B cell (primary cell): ENCODE results near the gene KCNJ6. TPM values are rescaled to one million over a fixed set of nuclear protein-coding genes. Genes with fewer than 3 reads are reported as not detected.
A peak's percentile ranks its signal among the peaks of the same experiment; 100 is the strongest.

Experiments
- ATAC-seq: fragments of 200-7000 bp; cut with Tn5 transposase; one replicate; pipeline ENCODE4 v1.10.0; 2021; ENCODE audit warnings: low read depth, mild to moderate bottlenecking, moderate number of reproducible peaks, moderate library complexity
- CTCF ChIA-PET: fragments of 350-600 bp; sonication (Branson Sonifier 250); formaldehyde crosslinking; loops from one replicate; lab custom pipeline; 2021; ENCODE audit warnings: antibody characterized with exemption, inconsistent platforms; lab: Charles Lee
- POLR2A ChIA-PET: fragments of 350-600 bp; sonication (Branson Sonifier 250); formaldehyde crosslinking; loops from one replicate; lab custom pipeline; 2021; ENCODE audit warnings: antibody characterized with exemption; lab: Charles Lee
- DNase-seq: peaks from one replicate; pipeline ENCODE4 v3.0.0; 2013
- H2AFZ ChIP-seq: 2 replicates; pipeline ENCODE4 v1.6.1; 2012; ENCODE audit warnings: mild to moderate bottlenecking, low read depth, low read length; ENCODE audit not compliant: insufficient read depth, poor library complexity, severe bottlenecking
- H3K27ac ChIP-seq, 2 donors: 1 replicate in 1 of 2; 2 replicates in 1 of 2; pipeline ENCODE4 v1.5.1; 2012 to 2013; ENCODE audit warnings: low read length in 2 of 2, mild to moderate bottlenecking in 2 of 2, moderate library complexity in 1 of 2
- H3K27me3 ChIP-seq, 4 experiments: fragments of 200-600 bp in 1 of 4; sonication (generic) in 1 of 4; replicated peaks in 1 of 4; 1 replicate in 2 of 4; 2 replicates in 2 of 4; pipeline versions ENCODE4 v1.6.1 to v1.7.0; 2013 to 2016; ENCODE audit warnings: low read length in 3 of 4, mild to moderate bottlenecking in 2 of 4, mixed read lengths in 1 of 4, moderate library complexity in 1 of 4; ENCODE audit not compliant: insufficient read depth in 4 of 4, control insufficient read depth in 3 of 4; ENCODE audit errors: control extremely low read depth in 1 of 4
- H3K36me3 ChIP-seq, 2 experiments: replicated peaks in 1 of 2; 1 replicate in 1 of 2; 2 replicates in 1 of 2; pipeline versions ENCODE4 v1.6.1 to v1.7.1; 2013; ENCODE audit warnings: low read length in 1 of 2; ENCODE audit not compliant: insufficient read depth in 2 of 2, control insufficient read depth in 1 of 2; ENCODE audit errors: control extremely low read depth in 1 of 2, extremely low read depth in 1 of 2
- H3K4me1 ChIP-seq, 2 donors: fragments of 200-600 bp in 1 of 2; sonication (generic) in 1 of 2; 1 replicate in 1 of 2; 2 replicates in 1 of 2; pipeline versions ENCODE4 v1.5.1 to v1.6.1; 2013 to 2017; ENCODE audit warnings: low read length in 2 of 2; ENCODE audit not compliant: control insufficient read depth in 2 of 2, insufficient read depth in 2 of 2
- H3K4me2 ChIP-seq: replicated peaks from 2 replicates; pipeline ENCODE3; 2012; ENCODE audit warnings: mild to moderate bottlenecking, low read depth, low read length; ENCODE audit not compliant: poor library complexity, severe bottlenecking
- H3K4me3 ChIP-seq, 5 experiments: fragments of 200-600 bp in 1 of 5; sonication (generic) in 1 of 5; 1 replicate in 3 of 5; 2 replicates in 2 of 5; pipeline versions ENCODE4 v1.5.1 to v1.7.0; 2011 to 2016; ENCODE audit warnings: low read length in 4 of 5, mild to moderate bottlenecking in 4 of 5, low read depth in 2 of 5, control low read depth in 1 of 5, moderate library complexity in 1 of 5; ENCODE audit not compliant: insufficient read depth in 1 of 5; ENCODE audit errors: control extremely low read depth in 1 of 5, extremely low read depth in 1 of 5
- H3K79me2 ChIP-seq: fragments of 200-600 bp; sonication (generic); one replicate; pipeline ENCODE4 v1.6.0; 2016; ENCODE audit warnings: low read length; ENCODE audit not compliant: control insufficient read depth, insufficient read depth
- H3K9ac ChIP-seq: fragments of 200-600 bp; sonication (generic); 2 replicates; pipeline ENCODE4 v1.6.1; 2017; ENCODE audit warnings: mild to moderate bottlenecking, low read length, moderate library complexity
- H3K9me3 ChIP-seq, 3 donors: one replicate each; pipeline versions ENCODE4 v1.6.1 to v1.7.1; 2013; ENCODE audit warnings: low read length in 2 of 3; ENCODE audit not compliant: control insufficient read depth in 2 of 3, insufficient read depth in 1 of 3; ENCODE audit errors: control extremely low read depth in 1 of 3
- H4K20me1 ChIP-seq: 2 replicates; pipeline ENCODE4 v1.6.0; 2012; ENCODE audit warnings: mild to moderate bottlenecking, low read length; ENCODE audit not compliant: insufficient read depth, control insufficient read depth, poor library complexity, severe bottlenecking
- H3K27ac Mint-ChIP-seq: one replicate; pipeline ENCODE4 v1.8.0; 2021; ENCODE audit warnings: mixed read lengths
- H3K27me3 Mint-ChIP-seq: one replicate; pipeline ENCODE4 v1.8.0; 2021; ENCODE audit warnings: mixed read lengths
- H3K4me1 Mint-ChIP-seq: one replicate; pipeline ENCODE4 v1.8.0; 2021; ENCODE audit warnings: mixed read lengths
- H3K4me3 Mint-ChIP-seq: one replicate; pipeline ENCODE4 v1.8.0; 2021; ENCODE audit warnings: mixed read lengths
- H3K9me3 Mint-ChIP-seq: one replicate; pipeline ENCODE4 v1.8.0; 2022; ENCODE audit warnings: mixed read lengths; ENCODE audit not compliant: insufficient read depth
- EZH2 ChIP-seq: IDR thresholded peaks from 2 replicates; pipeline ENCODE4 v1.6.1; 2012; ENCODE audit warnings: borderline replicate concordance, low read depth, mild to moderate bottlenecking, moderate library complexity, low read length; ENCODE audit not compliant: insufficient read depth, poor library complexity, severe bottlenecking
- WGBS: methylation state at CpG from one replicate; pipeline ENCODE4 v1.1.5; 2013; ENCODE audit warnings: missing lambda C conversion rate; ENCODE audit not compliant: insufficient coverage; 5-methylcytosine and 5-hydroxymethylcytosine counted together
- intact Hi-C: fragments of 100-400 bp; cut with micrococcal nuclease; formaldehyde crosslinking; loops from one replicate; pipeline ENCODE4 v1.10.0; 2022
- polyA plus RNA-seq: library from polyadenylated mRNA; depleted of rRNA; stranded (reverse); fragments of >200 nt; gene quantifications from 2 replicates; pipeline ENCODE4 v1.2.3, GENCODE V29; 2012
- total RNA-seq, 2 donors: library from RNA; stranded (reverse); fragments of 120-200 nt in 1 of 2; gene quantifications; 1 replicate in 1 of 2; 2 replicates in 1 of 2; pipeline versions ENCODE4 v1.2.3 to v1.2.4, GENCODE V29; 2013 to 2022
- TF ChIP-seq, protein P1 (sequence below): fragments of 200-600 bp; IDR thresholded peaks from one replicate; pipeline ENCODE4 v1.8.0; 2022; ENCODE audit warnings: antibody characterized with exemption, mild to moderate bottlenecking

The KCNJ6 gene
- total and polyA plus RNA-seq, 2 donors (not counting 1 experiment from before 2014, with no cell fraction given), result not detected

DNA sequence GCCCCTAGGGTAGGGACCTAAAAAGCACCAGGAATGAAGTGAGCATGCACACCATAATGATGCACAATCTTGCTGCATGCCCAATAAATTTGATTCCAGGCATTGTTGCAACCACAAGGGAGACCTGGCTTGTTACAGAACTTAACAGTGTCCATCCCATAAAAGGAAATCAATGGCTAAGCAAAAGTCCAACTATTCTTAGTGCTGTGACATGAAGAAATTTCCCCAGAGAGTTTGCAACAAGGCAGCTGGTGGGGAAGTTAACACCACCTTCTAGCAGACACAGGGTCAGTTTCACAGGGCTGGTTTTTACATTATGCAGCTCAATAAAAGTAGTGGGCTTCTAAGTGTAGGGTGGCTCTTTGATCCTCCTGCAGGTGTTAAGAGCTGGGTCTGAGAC is 221.1 kb downstream of the KCNJ6 start:
- peaks cover 22% of the 10 kb centered on the region for H3K27me3 Mint-ChIP-seq
- no peak overlapping the region for H3K4me2 ChIP-seq
- ATAC-seq, result no peak

DNA sequence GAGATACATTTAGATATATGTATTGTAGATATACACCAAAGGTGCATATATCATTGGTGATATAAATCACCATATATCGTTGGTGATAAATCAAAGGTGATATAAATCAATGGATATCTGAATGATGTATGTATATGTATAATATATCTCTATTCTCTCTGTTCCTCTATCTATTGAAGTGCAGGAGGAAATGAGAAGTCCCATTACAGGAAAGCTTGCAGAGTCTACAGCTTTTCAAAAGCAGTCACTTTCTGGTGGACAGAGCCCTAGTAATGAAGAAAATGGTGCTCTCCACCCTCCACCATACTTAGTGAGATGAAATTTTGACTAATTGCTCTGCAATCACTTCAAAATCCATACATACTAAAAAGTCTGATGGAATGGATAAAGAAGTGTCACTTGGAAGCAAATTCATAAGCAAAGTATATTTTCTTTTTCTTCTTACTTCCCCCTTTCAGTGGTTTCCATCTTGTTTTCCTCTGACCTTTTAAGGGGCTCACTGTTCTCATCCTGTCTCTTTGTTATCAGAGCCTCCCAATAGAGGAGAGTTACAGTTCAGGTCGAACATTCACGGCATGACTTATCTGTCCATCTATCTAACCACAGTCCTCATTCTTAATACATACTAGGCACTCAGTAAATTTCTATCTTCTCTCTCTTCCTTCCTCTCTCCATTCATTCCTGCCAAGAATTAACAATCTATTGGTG is 227.2 kb downstream of the KCNJ6 start:
- POLR2A ChIA-PET, result no interaction called here
- ATAC-seq (no peak), DNase-seq (no peak)
- Mint-ChIP-seq H3K27ac (no peak overlapping the region), H3K27me3 (peaks cover 3% of the 10 kb centered on the region), H3K4me1 (peaks cover 4% of the 10 kb centered on the region), H3K9me3 (no peaks in the 10 kb centered on the region), H3K4me3 (no peak overlapping the region)
- H3K4me1 ChIP-seq, result peaks cover 3 to 4% of the 10 kb centered on the region in 2 donors
- H3K4me2 ChIP-seq, result peak overlapping the region; percentile 28
- no peaks in the 10 kb centered on the region for H3K79me2 ChIP-seq
- CTCF ChIA-PET, result no interaction called here
- H3K27ac ChIP-seq, result no peak overlapping the region
- H2AFZ ChIP-seq, result peak overlapping the region; percentile 53
- H3K27me3 ChIP-seq, result no peaks in the 10 kb centered on the region
- no peak overlapping the region for H3K4me3 ChIP-seq
- no peaks in the 10 kb centered on the region for H3K36me3 ChIP-seq
- TF ChIP-seq, protein P1, sequence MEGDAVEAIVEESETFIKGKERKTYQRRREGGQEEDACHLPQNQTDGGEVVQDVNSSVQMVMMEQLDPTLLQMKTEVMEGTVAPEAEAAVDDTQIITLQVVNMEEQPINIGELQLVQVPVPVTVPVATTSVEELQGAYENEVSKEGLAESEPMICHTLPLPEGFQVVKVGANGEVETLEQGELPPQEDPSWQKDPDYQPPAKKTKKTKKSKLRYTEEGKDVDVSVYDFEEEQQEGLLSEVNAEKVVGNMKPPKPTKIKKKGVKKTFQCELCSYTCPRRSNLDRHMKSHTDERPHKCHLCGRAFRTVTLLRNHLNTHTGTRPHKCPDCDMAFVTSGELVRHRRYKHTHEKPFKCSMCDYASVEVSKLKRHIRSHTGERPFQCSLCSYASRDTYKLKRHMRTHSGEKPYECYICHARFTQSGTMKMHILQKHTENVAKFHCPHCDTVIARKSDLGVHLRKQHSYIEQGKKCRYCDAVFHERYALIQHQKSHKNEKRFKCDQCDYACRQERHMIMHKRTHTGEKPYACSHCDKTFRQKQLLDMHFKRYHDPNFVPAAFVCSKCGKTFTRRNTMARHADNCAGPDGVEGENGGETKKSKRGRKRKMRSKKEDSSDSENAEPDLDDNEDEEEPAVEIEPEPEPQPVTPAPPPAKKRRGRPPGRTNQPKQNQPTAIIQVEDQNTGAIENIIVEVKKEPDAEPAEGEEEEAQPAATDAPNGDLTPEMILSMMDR, result no peak
- TF ChIP-seq EZH2, result no peak
- WGBS, result no CpG with 5 or more reads among the region's 3 CpGs
- no peaks in the 10 kb centered on the region for H3K9me3 ChIP-seq
- intact Hi-C loops, result no loop called here
- H3K9ac ChIP-seq, result no peak overlapping the region
- H4K20me1 ChIP-seq, result no peaks in the 10 kb centered on the region

More for the DNA sequence above, 221.1 kb downstream of the KCNJ6 start:
- Histone ChIP-seq H3K4me1 (no peaks in the 10 kb centered on the region), H3K27me3 (peaks cover 0 to 13% (median 1%) of the 10 kb centered on the region in 4 experiments), H3K9me3 (no peaks in the 10 kb centered on the region), H4K20me1 (no peaks in the 10 kb centered on the region), H3K36me3 (no peaks in the 10 kb centered on the region), H2AFZ (no peak overlapping the region), H3K27ac (no peak overlapping the region), H3K9ac (no peak overlapping the region), H3K79me2 (no peaks in the 10 kb centered on the region), H3K4me3 (no peak overlapping the region)
- POLR2A ChIA-PET, result no interaction called here
- no peak for DNase-seq
- Mint-ChIP-seq H3K4me1 (no peaks in the 10 kb centered on the region), H3K9me3 (no peaks in the 10 kb centered on the region), H3K27ac (no peak overlapping the region), H3K4me3 (no peak overlapping the region)
- intact Hi-C loops, result no loop called here
- TF ChIP-seq EZH2, result no peak
- TF ChIP-seq, protein P1, result no peak
- CTCF ChIA-PET, result interaction anchor here (0.9 to 1.1 kb wide), 2 partner anchors 18 to 20 kb away, joined by 3 read pairs; no protein-coding TSS in a partner anchor
